HG02610 (cell line): ENCODE data around the gene CHGA.

Experiments used
- ATAC-seq: cut with Tn5 transposase; IDR thresholded peaks from one replicate; pipeline ENCODE4 v1.9.1; 2021; ENCODE audit warnings: mild to moderate bottlenecking, moderate library complexity; ENCODE audit not compliant: unreplicated experiment

Gene CHGA

DNA sequence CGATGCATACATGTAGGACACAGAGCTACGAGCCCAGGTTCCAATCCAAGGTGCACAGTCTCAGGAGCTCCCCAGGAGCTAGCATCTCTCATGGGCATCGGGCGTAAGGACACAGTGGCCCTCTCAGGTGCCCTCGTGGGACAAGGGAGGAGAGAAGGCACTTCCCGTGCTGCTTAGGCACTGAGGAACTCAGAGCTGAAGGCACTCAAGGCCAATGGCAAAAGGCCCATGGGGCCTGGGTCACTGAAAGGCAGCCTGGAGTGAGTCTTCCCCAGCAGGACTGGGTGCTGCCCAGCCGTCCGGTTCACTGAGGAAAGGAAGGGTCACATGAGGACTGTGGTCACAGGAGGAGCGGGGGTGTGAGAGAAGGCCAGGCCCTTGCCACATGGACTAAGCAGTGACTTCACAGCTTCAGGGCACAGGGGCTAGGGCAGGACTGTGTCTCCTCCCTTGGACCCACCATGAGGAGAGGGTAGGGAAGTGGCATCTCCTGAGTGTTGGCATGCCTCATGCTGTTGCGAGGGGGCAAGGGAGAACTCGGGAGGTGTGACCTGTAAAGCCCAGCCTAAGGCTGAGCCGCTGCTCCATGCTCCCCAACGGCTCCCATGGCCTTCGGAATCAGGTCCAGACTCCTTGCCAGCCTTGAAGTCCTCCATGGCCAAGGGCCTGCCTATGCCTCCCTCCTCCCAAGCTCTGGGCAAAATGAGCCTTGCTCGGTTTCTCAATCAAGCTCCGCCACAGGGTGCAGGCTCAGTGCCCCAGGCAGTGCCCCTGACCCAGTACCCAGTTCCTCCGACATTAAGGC is 51.8 kb downstream of the CHGA start:
- no peak for ATAC-seq

DNA sequence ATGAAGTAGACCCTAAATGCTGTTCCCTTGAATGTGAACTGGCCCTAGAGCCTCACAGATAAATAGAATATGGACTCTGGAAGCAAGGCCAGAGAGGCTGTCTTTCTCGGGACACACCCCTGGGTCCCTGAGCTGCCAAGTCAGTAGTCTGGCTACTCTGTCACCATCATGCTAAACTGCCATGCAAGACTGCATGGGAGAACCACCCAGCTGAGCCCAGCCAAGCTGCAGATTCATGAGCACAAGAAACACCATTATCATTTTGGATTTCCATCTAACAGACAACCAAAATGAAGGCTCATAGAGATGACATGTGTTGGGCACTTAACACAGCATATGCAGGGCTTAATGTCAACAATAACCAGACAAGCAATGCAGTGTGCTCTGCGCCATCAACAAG is 53.3 kb downstream of the CHGA start:
- no peak for ATAC-seq

DNA sequence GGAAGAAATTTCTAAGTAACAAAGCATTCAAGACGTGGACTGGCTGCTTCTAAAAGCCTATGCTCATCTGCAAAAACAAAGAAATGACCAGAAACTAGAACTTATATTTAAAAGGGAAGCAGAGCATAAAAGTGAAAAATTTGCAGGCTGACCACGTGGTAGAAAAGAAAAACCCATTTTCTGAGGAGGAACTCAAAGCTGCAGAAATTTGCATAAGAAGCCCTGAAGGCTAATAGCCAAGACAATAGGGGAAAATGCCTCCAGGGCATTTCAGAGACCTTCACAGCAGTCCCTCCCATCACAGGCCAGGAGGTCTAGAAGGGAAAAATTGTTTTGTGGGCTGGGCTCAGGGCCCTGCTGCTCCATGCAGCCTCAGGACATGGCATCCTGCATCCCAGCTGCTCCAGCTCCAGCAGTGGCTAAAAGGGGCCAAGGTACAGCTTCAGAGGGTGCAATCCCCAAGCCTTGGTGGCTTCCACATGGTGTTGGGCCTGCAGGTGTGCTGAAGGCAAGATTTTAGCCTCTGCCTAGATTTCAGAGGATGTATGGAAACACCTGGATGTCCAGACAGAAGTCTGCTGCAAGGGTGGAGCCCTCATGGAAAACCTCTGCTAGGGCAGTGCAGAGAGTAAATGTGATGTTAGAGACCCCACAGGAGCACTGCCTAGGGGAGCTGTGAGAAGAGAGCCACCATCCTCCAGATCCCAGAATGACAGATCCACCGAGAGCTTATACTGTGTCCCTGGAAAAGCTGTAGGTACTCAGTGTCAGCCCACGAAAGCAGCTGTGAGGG is 55.5 kb downstream of the CHGA start:
- ATAC-seq: no peak

- no peak for ATAC-seq
These were observed 57.9 kb downstream of the CHGA start for GRCh38 chr14:92980866-92981265.

- no peak for ATAC-seq
These were observed 58.8 kb downstream of the CHGA start for GRCh38 chr14:92981726-92982125.

DNA sequence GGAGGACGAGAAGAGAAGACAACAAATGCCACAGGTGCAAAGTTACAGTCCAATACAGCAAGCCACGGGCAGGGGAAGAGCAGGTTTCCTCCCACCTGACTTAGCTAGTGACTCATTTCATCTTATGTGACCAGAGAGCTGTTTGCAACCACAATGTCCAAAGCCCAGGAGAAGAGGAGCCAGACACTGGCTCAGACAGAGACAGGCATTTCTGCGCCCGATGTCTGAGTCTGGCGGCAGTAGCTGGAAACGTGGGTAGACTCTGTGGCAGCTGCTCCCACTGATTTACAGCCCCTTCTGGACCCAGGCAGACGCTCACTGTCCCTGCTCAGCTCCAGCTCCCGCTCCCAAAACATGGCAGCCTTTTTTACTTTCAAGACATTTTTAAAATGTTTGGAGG is 60.0 kb downstream of the CHGA start:
- no peak for ATAC-seq

- ATAC-seq: no peak
These were observed 61.3 kb downstream of the CHGA start for GRCh38 chr14:92984082-92984788.
